HepG2 (cell line): ENCODE results near the gene ZNF134. TPM values are rescaled to one million over a fixed set of nuclear protein-coding genes. Genes with fewer than 3 reads are reported as not detected.

Experiments used
- EP300 ChIP-seq, 3 experiments: sonication (generic) in 1 of 3; formaldehyde crosslinking in 1 of 3; IDR thresholded peaks; 2 replicates each; pipeline versions ENCODE4 v1.5.1 to v1.6.1; 2011 to 2020; ENCODE audit warnings: low read depth in 2 of 3, low read length in 2 of 3, borderline replicate concordance in 1 of 3, improper control_type of control experiment in 1 of 3, mild to moderate bottlenecking in 1 of 3, missing genetic modification reagents in 1 of 3, moderate library complexity in 1 of 3
- GATAD1 ChIP-seq: IDR thresholded peaks from 2 replicates; pipeline ENCODE4 v1.6.1; 2016; ENCODE audit warnings: missing genetic modification reagents, missing compliant biosample characterization
- HMGXB3 ChIP-seq: sonication (generic); formaldehyde crosslinking; IDR thresholded peaks from 2 replicates; pipeline ENCODE4 v1.4.0; 2020; ENCODE audit warnings: missing genetic modification reagents, borderline replicate concordance
- HNRNPH1 ChIP-seq: fragments of 200-400 bp; formaldehyde crosslinking; optimal IDR thresholded peaks from 2 replicates; pipeline ENCODE3; 2017; ENCODE audit warnings: mild to moderate bottlenecking, low read depth, low read length
- MAX ChIP-seq: IDR thresholded peaks from 2 replicates; pipeline ENCODE4 v1.6.1; 2012; ENCODE audit warnings: inconsistent platforms
- MIER3 ChIP-seq: IDR thresholded peaks from 2 replicates; pipeline ENCODE4 v1.6.1; 2016; ENCODE audit warnings: missing compliant biosample characterization, borderline replicate concordance
- NCOA2 ChIP-seq: sonication (generic); formaldehyde crosslinking; IDR thresholded peaks from 2 replicates; pipeline ENCODE4 v1.8.0; 2022; ENCODE audit warnings: inconsistent platforms
- NCOR1 ChIP-seq: fragments of 200-600 bp; sonication (generic); IDR thresholded peaks from 2 replicates; pipeline ENCODE4 v1.7.0; 2017; ENCODE audit warnings: antibody characterized with exemption, low read length, borderline replicate concordance
- NFYB ChIP-seq: sonication (generic); formaldehyde crosslinking; IDR thresholded peaks from 2 replicates; pipeline ENCODE4 v1.4.0; 2020; ENCODE audit warnings: missing genetic modification reagents
- NR2C2 ChIP-seq: sonication (generic); formaldehyde crosslinking; IDR thresholded peaks from 2 replicates; pipeline ENCODE4 v1.4.0; 2020; ENCODE audit warnings: missing genetic modification reagents, mild to moderate bottlenecking, moderate library complexity, borderline replicate concordance
- ZBTB49 ChIP-seq: sonication (generic); formaldehyde crosslinking; IDR thresholded peaks from 2 replicates; pipeline ENCODE4 v1.4.0; 2020; ENCODE audit warnings: missing genetic modification reagents, borderline replicate concordance
- ZNF460 ChIP-seq: sonication (generic); formaldehyde crosslinking; IDR thresholded peaks from 2 replicates; pipeline ENCODE4 v1.5.1; 2020; ENCODE audit warnings: missing genetic modification reagents, mild to moderate bottlenecking, borderline replicate concordance
- ZNF615 ChIP-seq: sonication (generic); formaldehyde crosslinking; IDR thresholded peaks from 2 replicates; pipeline ENCODE4 v1.5.0; 2020; ENCODE audit warnings: mild to moderate bottlenecking, missing genetic modification reagents, borderline replicate concordance
- ZNF788 ChIP-seq: sonication (generic); formaldehyde crosslinking; IDR thresholded peaks from 2 replicates; pipeline ENCODE4 v1.5.0; 2020; ENCODE audit warnings: mild to moderate bottlenecking, missing genetic modification reagents, borderline replicate concordance
- ZNF792 ChIP-seq: IDR thresholded peaks from 2 replicates; pipeline ENCODE4 v1.6.1; 2016
- polyA plus RNA-seq, 8 experiments: library from polyadenylated mRNA; depleted of rRNA in 3 of 8; stranded (reverse) in 7 of 8; unstranded in 1 of 8; fragments of >200 nt; fragmentation: Illumina TruSeq in 4 of 8; extraction: Trizol in 4 of 8; gene quantifications; 2 replicates each; pipeline versions ENCODE4 v1.2.1 to v1.2.3, GENCODE V29; 2011 to 2016; ENCODE audit warnings: low read depth in 4 of 8, missing spikeins in 1 of 8, mixed read lengths in 1 of 8; ENCODE audit not compliant: insufficient read depth in 1 of 8
- total RNA-seq, 5 experiments: library from RNA; depleted of rRNA; stranded (reverse); fragments of >200 nt; fragmentation: Illumina TruSeq; extraction: Trizol; gene quantifications; 2 replicates each; pipeline ENCODE4 v1.2.3, GENCODE V29; 2016; ENCODE audit warnings: low read depth in 1 of 5
- TF ChIP-seq, protein P1 (sequence below): sonication (generic); formaldehyde crosslinking; IDR thresholded peaks from 2 replicates; pipeline ENCODE4 v1.5.1; 2020; ENCODE audit warnings: missing genetic modification reagents, mild to moderate bottlenecking, borderline replicate concordance
- TF ChIP-seq, protein P2 (sequence below): sonication (generic); formaldehyde crosslinking; IDR thresholded peaks from 2 replicates; pipeline ENCODE4 v1.4.0; 2020; ENCODE audit warnings: low read depth, mild to moderate bottlenecking, missing genetic modification reagents

Gene ZNF134
- total and polyA plus RNA-seq, 2 of the 13 experiments (the other 11 are each of a cell fraction or from before 2014, with no cell fraction given): 6.8 to 17.1 TPM

DNA sequence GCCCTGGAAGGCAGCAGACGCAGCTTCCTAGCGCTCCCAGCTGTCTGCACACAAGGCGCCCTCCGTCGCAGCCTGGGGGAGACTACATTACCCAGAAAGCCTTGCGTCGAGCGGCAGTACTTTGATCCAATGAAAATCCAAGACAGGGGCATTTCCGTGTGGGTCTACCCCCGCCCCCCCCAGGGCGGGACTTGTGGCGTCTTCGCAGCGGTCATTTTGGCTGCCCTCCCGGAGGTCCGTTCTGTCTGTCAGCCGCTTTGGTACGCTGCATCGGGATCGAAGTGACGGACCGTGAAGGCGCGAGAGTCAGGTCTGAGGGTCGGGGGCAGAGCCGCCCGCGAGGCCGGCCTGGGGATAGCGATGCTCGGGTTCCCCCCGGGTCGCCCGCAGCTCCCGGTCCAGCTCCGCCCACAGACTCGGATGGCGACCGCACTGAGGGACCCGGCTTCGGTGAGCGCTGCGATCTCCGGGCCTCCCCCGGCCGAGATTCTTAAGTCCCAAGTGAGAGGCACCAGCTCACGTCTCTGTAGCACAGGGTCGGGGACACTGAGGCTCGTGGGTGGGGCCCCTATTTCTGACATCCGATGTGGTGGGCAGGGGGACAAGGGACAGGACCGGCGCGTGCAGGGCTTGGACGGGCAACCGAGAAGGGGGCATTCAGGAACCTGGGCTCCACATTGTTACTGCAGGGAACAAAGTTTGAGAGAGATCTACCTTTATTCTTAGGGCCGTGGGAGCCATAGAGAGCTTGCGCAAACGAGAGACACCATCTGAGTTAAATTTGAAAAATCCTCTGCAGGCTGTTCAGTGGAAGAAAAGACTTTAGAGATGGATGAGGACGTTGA, 19.2 kb downstream of the ZNF134 start, which contains the start of gene ZNF211 (continued):
- peak; percentile 81 for TF ChIP-seq GATAD1
- no peak for TF ChIP-seq HNRNPH1
- peak; percentile 33; the same call in 1 of the 2 replicates for TF ChIP-seq MIER3
- TF ChIP-seq NR2C2 (CRISPR knock-in tag): peak; percentile 68; the same call in 1 of the 2 replicates
- TF ChIP-seq ZNF460 (CRISPR knock-in tag): no peak; the same call in 1 of the 2 replicates
- TF ChIP-seq NFYB (CRISPR knock-in tag): peak; percentile 94
- TF ChIP-seq, protein P1, sequence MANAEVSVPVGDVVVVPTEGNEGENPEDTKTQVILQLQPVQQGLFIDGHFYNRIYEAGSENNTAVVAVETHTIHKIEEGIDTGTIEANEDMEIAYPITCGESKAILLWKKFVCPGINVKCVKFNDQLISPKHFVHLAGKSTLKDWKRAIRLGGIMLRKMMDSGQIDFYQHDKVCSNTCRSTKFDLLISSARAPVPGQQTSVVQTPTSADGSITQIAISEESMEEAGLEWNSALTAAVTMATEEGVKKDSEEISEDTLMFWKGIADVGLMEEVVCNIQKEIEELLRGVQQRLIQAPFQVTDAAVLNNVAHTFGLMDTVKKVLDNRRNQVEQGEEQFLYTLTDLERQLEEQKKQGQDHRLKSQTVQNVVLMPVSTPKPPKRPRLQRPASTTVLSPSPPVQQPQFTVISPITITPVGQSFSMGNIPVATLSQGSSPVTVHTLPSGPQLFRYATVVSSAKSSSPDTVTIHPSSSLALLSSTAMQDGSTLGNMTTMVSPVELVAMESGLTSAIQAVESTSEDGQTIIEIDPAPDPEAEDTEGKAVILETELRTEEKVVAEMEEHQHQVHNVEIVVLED (CRISPR knock-in tag): peak; percentile 80; the same call in 1 of the 2 replicates
- peak; percentile 21; the same call in 1 of the 2 replicates for TF ChIP-seq MAX
- peak; percentile 62; the same call in 1 of the 2 replicates for TF ChIP-seq ZNF792 (CRISPR knock-in tag)
- TF ChIP-seq HMGXB3 (CRISPR knock-in tag): peak; percentile 73; the same call in 1 of the 2 replicates
- peak; percentile 46; the same call in 1 of the 2 replicates for TF ChIP-seq NCOR1
- no peak for TF ChIP-seq EP300 (IDR thresholded peaks at IDR 0.05; ENCODE audit: low read depth in 2 of 2, low read length in 2 of 2)
- no peak for TF ChIP-seq EP300 (CRISPR knock-in tag; IDR thresholded peaks at IDR 0.05; ENCODE audit: borderline replicate concordance)
- TF ChIP-seq NCOA2: peak; percentile 17; the same call in 1 of the 2 replicates
- no peak for TF ChIP-seq ZBTB49 (CRISPR knock-in tag)
- TF ChIP-seq ZNF615 (CRISPR knock-in tag): no peak
- TF ChIP-seq ZNF788 (CRISPR knock-in tag): peak; percentile 53; the same call in 1 of the 2 replicates
- TF ChIP-seq, protein P2, sequence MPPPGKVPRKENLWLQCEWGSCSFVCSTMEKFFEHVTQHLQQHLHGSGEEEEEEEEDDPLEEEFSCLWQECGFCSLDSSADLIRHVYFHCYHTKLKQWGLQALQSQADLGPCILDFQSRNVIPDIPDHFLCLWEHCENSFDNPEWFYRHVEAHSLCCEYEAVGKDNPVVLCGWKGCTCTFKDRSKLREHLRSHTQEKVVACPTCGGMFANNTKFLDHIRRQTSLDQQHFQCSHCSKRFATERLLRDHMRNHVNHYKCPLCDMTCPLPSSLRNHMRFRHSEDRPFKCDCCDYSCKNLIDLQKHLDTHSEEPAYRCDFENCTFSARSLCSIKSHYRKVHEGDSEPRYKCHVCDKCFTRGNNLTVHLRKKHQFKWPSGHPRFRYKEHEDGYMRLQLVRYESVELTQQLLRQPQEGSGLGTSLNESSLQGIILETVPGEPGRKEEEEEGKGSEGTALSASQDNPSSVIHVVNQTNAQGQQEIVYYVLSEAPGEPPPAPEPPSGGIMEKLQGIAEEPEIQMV (CRISPR knock-in tag): 0 out of 2 replicates have a peak, but pooled peaks have one; percentile 39
